Measurements from ENCODE around the gene PM20D2.

GRCh38 chr6:89110284-89110683 is 35.6 kb upstream of the PM20D2 start:
- no peak for TF ChIP-seq CTCF (IDR thresholded peaks at IDR 0.05)
- TF ChIP-seq POLR2A (IDR thresholded peaks at IDR 0.05): no peak
